Esophagus squamous epithelium (tissue), 5 donors: ENCODE results near the gene SLC17A3. TPM values are rescaled to one million over a fixed set of nuclear protein-coding genes. Genes with fewer than 3 reads are reported as not detected.

Experiments used
- DNase-seq: peaks from one replicate; lab custom pipeline; 2025; lab: John Stamatoyannopoulos, UW
- H3K27ac ChIP-seq, 4 donors: fragments of 200-600 bp; sonication (generic); one replicate each; pipeline ENCODE4 v1.5.1; 2016 to 2019; ENCODE audit warnings: mild to moderate bottlenecking in 1 of 4
- H3K27me3 ChIP-seq, 4 donors: fragments of 200-600 bp; sonication (generic); 1 replicate in 3 of 4; 2 replicates in 1 of 4; pipeline versions ENCODE4 v1.5.1 to v1.6.0; 2017 to 2021; ENCODE audit warnings: antibody characterized with exemption in 1 of 4
- H3K36me3 ChIP-seq, 3 donors: fragments of 200-600 bp; sonication (generic); one replicate each; pipeline ENCODE4 v1.5.1; 2016 to 2019
- H3K4me1 ChIP-seq, 3 donors: fragments of 200-600 bp; sonication (generic); one replicate each; pipeline ENCODE4 v1.5.1; 2017 to 2019
- H3K4me3 ChIP-seq, 4 donors: fragments of 200-600 bp; sonication (generic); 1 replicate in 3 of 4; 2 replicates in 1 of 4; pipeline ENCODE4 v1.5.1; 2016 to 2019; ENCODE audit warnings: mild to moderate bottlenecking in 2 of 4, moderate library complexity in 1 of 4
- H3K9me3 ChIP-seq, 3 donors: fragments of 200-600 bp; sonication (generic); one replicate each; pipeline ENCODE4 v1.5.1; 2016 to 2019
- CTCF ChIP-seq, 6 experiments: fragments of 450-650 bp in 4 of 6; fragments of 200-600 bp in 2 of 6; sonication (generic) in 2 of 6; IDR thresholded peaks; one replicate each; pipeline ENCODE4 v1.5.1; 2016 to 2019; ENCODE audit warnings: antibody characterized with exemption in 6 of 6, mild to moderate bottlenecking in 4 of 6, moderate library complexity in 4 of 6
- POLR2A ChIP-seq, 4 donors: fragments of 450-650 bp; IDR thresholded peaks; one replicate each; pipeline ENCODE4 v1.6.1; 2017; ENCODE audit warnings: antibody characterized with exemption in 4 of 4, mild to moderate bottlenecking in 4 of 4, moderate library complexity in 3 of 4
- WGBS, 2 donors: methylation state at CpG; one replicate each; pipeline ENCODE4 v1.1.5; 2018; 5-methylcytosine and 5-hydroxymethylcytosine counted together
- intact Hi-C: fragments of 100-400 bp; cut with DNase I; formaldehyde crosslinking; loops from one replicate; pipeline ENCODE4 v1.15.0; 2022
- total RNA-seq, 4 donors: library from RNA; depleted of rRNA; stranded (reverse); fragments of >200 nt; gene quantifications; one replicate each; pipeline ENCODE4 v1.1.0, GENCODE V29; 2016
- donor health status: DM: yes; HTN: yes; CAD: no.

The SLC17A3 gene
- total RNA-seq, 4 donors from 2014 or later: not detected

DNA sequence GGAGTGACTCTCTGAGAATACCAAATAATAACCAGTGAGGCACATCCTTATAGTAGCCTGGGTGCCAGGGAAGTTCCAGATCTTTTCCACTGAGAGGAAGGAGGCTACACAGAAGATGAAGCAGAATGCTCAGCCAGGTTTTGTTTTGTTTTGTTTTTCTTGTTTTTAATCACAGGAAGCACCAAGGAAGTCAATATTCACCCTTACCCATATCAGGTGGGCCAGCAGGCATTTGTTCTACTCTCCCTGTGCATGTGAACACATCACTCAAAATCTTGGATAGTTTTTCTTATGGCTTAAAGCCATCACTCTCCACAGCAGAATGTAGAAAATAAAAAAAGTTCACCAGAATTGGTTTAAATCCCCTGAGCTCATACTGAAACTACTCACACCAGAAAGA lies 52.7 kb downstream of the SLC17A3 start:
- Histone ChIP-seq H3K4me3 (no peak overlapping the region), H3K4me1 (no peaks in the 10 kb centered on the region), H3K9me3 (no peaks in the 10 kb centered on the region), H3K27me3 (no peaks in the 10 kb centered on the region), H3K36me3 (no peaks in the 10 kb centered on the region), H3K27ac (no peak overlapping the region)
- DNase-seq: no peak
- no peak for TF ChIP-seq POLR2A (IDR thresholded peaks at IDR 0.05)
- no peak for TF ChIP-seq CTCF (IDR thresholded peaks at IDR 0.05)
- intact Hi-C loops: no loop called here

- 83 to 100% methylated on average over 1 to 2 of the region's 2 CpGs for WGBS, 2 donors
- intact Hi-C loops: no loop called here
- TF ChIP-seq CTCF (IDR thresholded peaks at IDR 0.05) (no peak), POLR2A (IDR thresholded peaks at IDR 0.05) (no peak)
- Histone ChIP-seq H3K27me3 (no peaks in the 10 kb centered on the region), H3K27ac (no peak overlapping the region), H3K4me1 (no peaks in the 10 kb centered on the region), H3K36me3 (no peaks in the 10 kb centered on the region), H3K9me3 (no peaks in the 10 kb centered on the region), H3K4me3 (no peak overlapping the region)
- DNase-seq: no peak
Measured at GRCh38 chr6:25816252-25816651, 57.8 kb downstream of the SLC17A3 start.

DNA sequence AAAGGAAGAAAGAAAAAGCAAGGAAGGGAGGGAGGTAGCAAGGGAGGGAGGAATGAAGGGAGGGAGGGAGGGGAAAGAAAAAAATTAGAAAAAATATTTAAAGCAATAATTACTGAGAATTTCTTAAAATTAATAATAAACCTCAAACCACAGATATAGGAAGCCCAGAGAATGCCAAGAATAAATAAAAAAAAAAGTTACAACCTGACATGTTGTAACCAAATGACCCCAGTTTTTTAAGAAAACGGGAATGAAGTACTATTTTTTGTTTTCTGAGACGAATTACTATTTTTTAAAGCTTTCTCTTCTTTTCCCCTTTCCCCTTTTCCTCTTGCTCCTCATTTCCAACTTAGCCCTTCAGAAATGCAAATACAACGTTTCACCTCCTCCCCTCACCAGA lies 58.8 kb downstream of the SLC17A3 start:
- 45 to 48% methylated on average over 3 of the region's 3 CpGs for WGBS, 2 donors

GRCh38 chr6:25804804-25805203 lies 69.2 kb downstream of the SLC17A3 start:
- no peaks in the 10 kb centered on the region for H3K36me3 ChIP-seq
- peaks cover 0 to under 1% (median 0%) of the 10 kb centered on the region in 4 donors for H3K27me3 ChIP-seq
- no peak for DNase-seq
- H3K27ac ChIP-seq: no peak overlapping the region
- H3K4me1 ChIP-seq: no peaks in the 10 kb centered on the region
- no peaks in the 10 kb centered on the region for H3K9me3 ChIP-seq
- H3K4me3 ChIP-seq: no peak overlapping the region
- intact Hi-C loops: no loop called here
- WGBS, 2 donors: 50 to 75% methylated on average over 2 of the region's 2 CpGs
- no peak for TF ChIP-seq POLR2A (IDR thresholded peaks at IDR 0.05)
- no peak for TF ChIP-seq CTCF (IDR thresholded peaks at IDR 0.05)

More for the DNA sequence above, 58.8 kb downstream of the SLC17A3 start:
- Histone ChIP-seq H3K9me3 (no peaks in the 10 kb centered on the region), H3K4me3 (no peak overlapping the region), H3K27me3 (no peaks in the 10 kb centered on the region), H3K4me1 (no peaks in the 10 kb centered on the region), H3K36me3 (no peaks in the 10 kb centered on the region), H3K27ac (no peak overlapping the region)
- no peak for TF ChIP-seq POLR2A (IDR thresholded peaks at IDR 0.05)
- no peak for TF ChIP-seq CTCF (IDR thresholded peaks at IDR 0.05)
- no peak for DNase-seq
- intact Hi-C loops: no loop called here

GRCh38 chr6:25801436-25801835 lies 72.6 kb downstream of the SLC17A3 start:
- Histone ChIP-seq H3K36me3 (no peaks in the 10 kb centered on the region), H3K27ac (no peak overlapping the region), H3K9me3 (no peaks in the 10 kb centered on the region), H3K27me3 (peaks cover 0 to 3% (median 0%) of the 10 kb centered on the region in 4 donors), H3K4me1 (no peaks in the 10 kb centered on the region), H3K4me3 (no peak overlapping the region)
- WGBS, 2 donors: 72 to 75% methylated on average over 4 of the region's 4 CpGs
- no peak for DNase-seq
- TF ChIP-seq POLR2A (IDR thresholded peaks at IDR 0.05): no peak
- TF ChIP-seq CTCF (IDR thresholded peaks at IDR 0.05): no peak
- intact Hi-C loops: no loop called here

Other genes with a start within 250 kb of the SLC17A3 start
- not detected for gene SCGN, start 222.0 kb downstream of the SLC17A3 start, total RNA-seq
- not detected for gene SLC17A4, start 119.5 kb downstream of the SLC17A3 start, total RNA-seq
- not detected for gene SLC17A1, start 42.2 kb downstream of the SLC17A3 start, total RNA-seq
- gene SLC17A2, start 56.4 kb upstream of the SLC17A3 start, total RNA-seq: not detected
- 1 to 10 TPM; 7.7 to 9.0 (median 8.5) TPM for gene TRIM38, start 88.6 kb upstream of the SLC17A3 start, total RNA-seq
- 1 to 10 TPM; 2.9 to 7.3 (median 4.3) TPM for gene HFE, start 213.2 kb upstream of the SLC17A3 start, total RNA-seq